Spleen (tissue), 7 donors: ENCODE results near the gene PRKG1.

Experiments
- POLR2AphosphoS5 ChIP-seq, 3 donors: sonication (generic); formaldehyde crosslinking; IDR thresholded peaks; one replicate each; pipeline ENCODE4 v1.5.1; 2017; ENCODE audit warnings: antibody characterized with exemption in 3 of 3
- TF ChIP-seq, protein P1 (sequence below), 11 experiments: fragments of 200-600 bp in 7 of 11; fragments of 450-650 bp in 4 of 11; sonication (generic) in 4 of 11; IDR thresholded peaks in 8 of 11; conservative IDR thresholded peaks in 3 of 11; 1 replicate in 7 of 11; 2 replicates in 4 of 11; pipeline versions ENCODE4 v1.4.0 to v1.8.0; 2016 to 2021; ENCODE audit warnings: antibody characterized with exemption in 11 of 11, inconsistent platforms in 4 of 11, mild to moderate bottlenecking in 1 of 11
- donor health status: DM: no; HTN: no; CAD: no; lungs with moderate emphysema.
- donor health status: DM: no; HTN: no; CAD: no.
- donor health status: DM: no; HTN: no; CAD: no.

DNA sequence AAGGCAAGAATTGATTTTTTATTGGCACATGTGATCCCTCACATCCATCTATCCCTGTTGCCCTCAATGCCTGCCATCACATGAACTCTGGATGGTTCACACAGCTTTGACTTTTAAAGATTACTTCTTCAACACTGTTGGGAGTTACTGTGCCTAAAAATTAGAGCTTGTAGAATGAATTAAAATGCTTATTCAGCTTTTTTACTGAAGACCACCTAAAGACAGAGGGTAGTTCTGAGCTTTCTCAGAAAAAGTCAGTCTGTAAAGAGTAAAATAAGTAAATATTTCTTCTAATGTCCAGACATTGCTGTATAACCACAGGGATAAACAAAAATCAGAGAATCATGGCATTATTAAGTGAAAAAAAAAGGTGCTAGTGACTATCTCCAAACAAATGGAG is 718.4 kb downstream of the PRKG1 start:
- TF ChIP-seq, protein P1, sequence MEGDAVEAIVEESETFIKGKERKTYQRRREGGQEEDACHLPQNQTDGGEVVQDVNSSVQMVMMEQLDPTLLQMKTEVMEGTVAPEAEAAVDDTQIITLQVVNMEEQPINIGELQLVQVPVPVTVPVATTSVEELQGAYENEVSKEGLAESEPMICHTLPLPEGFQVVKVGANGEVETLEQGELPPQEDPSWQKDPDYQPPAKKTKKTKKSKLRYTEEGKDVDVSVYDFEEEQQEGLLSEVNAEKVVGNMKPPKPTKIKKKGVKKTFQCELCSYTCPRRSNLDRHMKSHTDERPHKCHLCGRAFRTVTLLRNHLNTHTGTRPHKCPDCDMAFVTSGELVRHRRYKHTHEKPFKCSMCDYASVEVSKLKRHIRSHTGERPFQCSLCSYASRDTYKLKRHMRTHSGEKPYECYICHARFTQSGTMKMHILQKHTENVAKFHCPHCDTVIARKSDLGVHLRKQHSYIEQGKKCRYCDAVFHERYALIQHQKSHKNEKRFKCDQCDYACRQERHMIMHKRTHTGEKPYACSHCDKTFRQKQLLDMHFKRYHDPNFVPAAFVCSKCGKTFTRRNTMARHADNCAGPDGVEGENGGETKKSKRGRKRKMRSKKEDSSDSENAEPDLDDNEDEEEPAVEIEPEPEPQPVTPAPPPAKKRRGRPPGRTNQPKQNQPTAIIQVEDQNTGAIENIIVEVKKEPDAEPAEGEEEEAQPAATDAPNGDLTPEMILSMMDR (IDR thresholded peaks at IDR 0.05 in 8 of 11, conservative IDR thresholded peaks at IDR 0.05 in 3 of 11): no peak
- TF ChIP-seq POLR2AphosphoS5 (IDR thresholded peaks at IDR 0.05): no peak
